Ishikawa (cell line): ENCODE measurements around the gene PRC1.

Source experiments
- EP300 ChIP-seq: IDR thresholded peaks from 2 replicates; pipeline ENCODE4 v1.6.1; 2012; ENCODE audit warnings: borderline replicate concordance
- RAD21 ChIP-seq: IDR thresholded peaks from 2 replicates; pipeline ENCODE4 v1.6.1; 2012; ENCODE audit warnings: low read depth
- TEAD4 ChIP-seq: IDR thresholded peaks from 2 replicates; pipeline ENCODE4 v1.6.1; 2012
- YY1 ChIP-seq: IDR thresholded peaks from 2 replicates; pipeline ENCODE4 v1.6.1; 2012; ENCODE audit warnings: low read depth

GRCh38 chr15:90987561-90988141 lies 6.7 kb downstream of the PRC1 start:
- TF ChIP-seq YY1 (no peak), TEAD4 (no peak), EP300 (no peak), RAD21 (no peak)
